Adrenal gland (tissue), 5 donors: ENCODE measurements around the gene JARID2.

ENCODE experiments used
- CTCF ChIP-seq, 6 experiments: fragments of 450-650 bp in 4 of 6; fragments of 200-600 bp in 2 of 6; sonication (generic) in 1 of 6; IDR thresholded peaks; 1 replicate in 5 of 6; 2 replicates in 1 of 6; pipeline versions ENCODE4 v1.5.1 to v1.8.0; 2016 to 2021; ENCODE audit warnings: antibody characterized with exemption in 6 of 6, mild to moderate bottlenecking in 2 of 6, moderate library complexity in 1 of 6
- POLR2A ChIP-seq, 2 donors: fragments of 450-650 bp; IDR thresholded peaks; one replicate each; pipeline ENCODE4 v1.6.1; 2017; ENCODE audit warnings: antibody characterized with exemption in 2 of 2, mild to moderate bottlenecking in 2 of 2, moderate library complexity in 1 of 2
- donor health status: DM: no; HTN: no; CAD: no.

- no peak for TF ChIP-seq CTCF (IDR thresholded peaks at IDR 0.05)
- TF ChIP-seq POLR2A (IDR thresholded peaks at IDR 0.05), result no peak
Measured at GRCh38 chr6:15360300-15360699, 114.4 kb downstream of the JARID2 start.
